HCT116 (cell line): ENCODE data around the gene TBX20. TPM values are rescaled to one million over a fixed set of nuclear protein-coding genes. Genes with fewer than 3 reads are reported as not detected.

Experiments used
- ATAC-seq: fragments of 200-7000 bp; cut with Tn5 transposase; 2 replicates; pipeline ENCODE4 v1.9.1; 2020; ENCODE audit warnings: mild to moderate bottlenecking, moderate library complexity
- BruUV-seq: library from RNA; stranded (reverse); fragments of 400-500 nt; replicated peaks from 2 replicates; lab custom pipeline; 2021; lab: Mats Ljungman, UMichigan
- CTCF ChIA-PET: fragments of 300-600 bp; sonication (Branson Sonifier 250); formaldehyde crosslinking; loops from one replicate; lab custom pipeline; 2021; ENCODE audit warnings: antibody characterized with exemption; lab: Charles Lee
- POLR2A ChIA-PET: fragments of 300-600, 350-600 bp; sonication (Branson Sonifier 250); formaldehyde crosslinking; loops from one replicate; lab custom pipeline; 2021; ENCODE audit warnings: antibody characterized with exemption; lab: Charles Lee
- RAD21 ChIA-PET, 2 experiments: fragments of 300-600 bp; sonication (Branson Sonifier 250); formaldehyde crosslinking; loops; one replicate each; lab custom pipeline; 2023; ENCODE audit warnings: low total read pairs in 2 of 2; ENCODE audit not compliant: uncharacterized antibody in 2 of 2, unreplicated experiment in 2 of 2, low non-redundant PET in 1 of 2; lab: Charles Lee
- DNase-seq: peaks from one replicate; pipeline ENCODE4 v3.0.0-alpha.2; 2010; ENCODE audit warnings: low read depth, low spot score
- H2AFZ ChIP-seq: fragments of 200-600 bp; shearing (Covaris generic), sonication (generic); 2 replicates; pipeline ENCODE4 v1.6.1; 2017; ENCODE audit warnings: low read depth, mixed run types, mixed read lengths, antibody characterized with exemption, low read length; ENCODE audit not compliant: poor library complexity, severe bottlenecking
- H3K27ac ChIP-seq: 2 replicates; pipeline ENCODE4 v1.5.1; 2012; ENCODE audit warnings: low read depth, low read length
- H3K27me3 ChIP-seq: fragments of 200-600 bp; sonication (generic); 2 replicates; pipeline ENCODE4 v1.6.1; 2016; ENCODE audit warnings: mixed run types, low read length, mixed read lengths; ENCODE audit not compliant: insufficient read depth
- H3K36me3 ChIP-seq, 2 experiments: fragments of 200-500 bp in 1 of 2; fragments of 200-600 bp in 1 of 2; sonication (Bioruptor generic) in 1 of 2; sonication (generic) in 1 of 2; 2 replicates each; pipeline versions ENCODE4 v1.5.1 to v1.6.1; 2014 to 2016; ENCODE audit warnings: low read length in 2 of 2, inconsistent platforms in 1 of 2, mixed read lengths in 1 of 2, mixed run types in 1 of 2; ENCODE audit not compliant: insufficient read depth in 2 of 2, control insufficient read depth in 1 of 2
- H3K4me1 ChIP-seq, 2 experiments: fragments of 200-600 bp in 1 of 2; sonication (generic) in 1 of 2; 2 replicates each; pipeline versions ENCODE4 v1.5.1 to v1.6.1; 2012 to 2017; ENCODE audit warnings: low read length in 2 of 2, inconsistent platforms in 1 of 2, mild to moderate bottlenecking in 1 of 2, mixed read lengths in 1 of 2, mixed run types in 1 of 2, moderate library complexity in 1 of 2; ENCODE audit not compliant: insufficient read depth in 2 of 2, control insufficient read depth in 1 of 2
- H3K4me2 ChIP-seq: fragments of 200-600 bp; sonication (generic); 2 replicates; pipeline ENCODE4 v1.6.1; 2017; ENCODE audit warnings: mixed run types, low read length, mixed read lengths
- H3K4me3 ChIP-seq, 2 experiments: fragments of 200-600 bp in 1 of 2; sonication (generic) in 1 of 2; replicated peaks in 1 of 2; 2 replicates each; pipeline ENCODE4 v1.5.1; 2011 to 2016; ENCODE audit warnings: low read length in 2 of 2, control low read depth in 1 of 2, low read depth in 1 of 2, mild to moderate bottlenecking in 1 of 2, mixed read lengths in 1 of 2, mixed run types in 1 of 2
- H3K79me2 ChIP-seq: fragments of 200-600 bp; sonication (generic); 2 replicates; pipeline ENCODE4 v1.6.1; 2017; ENCODE audit warnings: mild to moderate bottlenecking, mixed run types, low read length, moderate library complexity, mixed read lengths; ENCODE audit not compliant: insufficient read depth
- H3K9ac ChIP-seq: fragments of 200-600 bp; sonication (generic); 2 replicates; pipeline ENCODE4 v1.6.1; 2016; ENCODE audit warnings: low read length, mixed read lengths
- H3K9me2 ChIP-seq: fragments of 200-600 bp; sonication (generic), shearing (Covaris generic); 2 replicates; pipeline ENCODE4 v1.6.1; 2017; ENCODE audit warnings: mixed run types, mild to moderate bottlenecking, moderate library complexity; ENCODE audit not compliant: insufficient read depth
- H3K9me3 ChIP-seq, 2 experiments: fragments of 200-500 bp in 1 of 2; fragments of 200-600 bp in 1 of 2; sonication (Bioruptor generic) in 1 of 2; sonication (generic) in 1 of 2; 2 replicates each; pipeline ENCODE4 v1.6.1; 2014 to 2017; ENCODE audit warnings: low read length in 2 of 2, mixed read lengths in 2 of 2, inconsistent platforms in 1 of 2, low read depth in 1 of 2, mild to moderate bottlenecking in 1 of 2, mixed run types in 1 of 2, moderate library complexity in 1 of 2; ENCODE audit not compliant: control insufficient read depth in 1 of 2, insufficient read depth in 1 of 2
- H4K20me1 ChIP-seq: fragments of 200-600 bp; sonication (generic), shearing (Covaris generic); 2 replicates; pipeline ENCODE4 v1.6.1; 2017; ENCODE audit warnings: mixed run types, mild to moderate bottlenecking, moderate library complexity; ENCODE audit not compliant: insufficient read depth
- CBX3 ChIP-seq: IDR thresholded peaks from 2 replicates; pipeline ENCODE4 v1.6.1; 2012; ENCODE audit warnings: low read depth
- EZH2 ChIP-seq: fragments of 200-600 bp; sonication (generic); IDR thresholded peaks from 2 replicates; pipeline ENCODE4 v1.6.1; 2017; ENCODE audit warnings: antibody characterized with exemption, mixed run types
- EZH2phosphoT487 ChIP-seq: fragments of 200-600 bp; IDR thresholded peaks from 2 replicates; pipeline ENCODE4 v1.6.1; 2018; ENCODE audit warnings: antibody characterized with exemption, borderline replicate concordance
- JUND ChIP-seq: IDR thresholded peaks from 2 replicates; pipeline ENCODE4 v1.6.1; 2012
- MAX ChIP-seq: IDR thresholded peaks from 2 replicates; pipeline ENCODE4 v1.6.1; 2012
- RAD21 ChIP-seq: IDR thresholded peaks from 2 replicates; pipeline ENCODE4 v1.6.1; 2012; ENCODE audit warnings: low read depth, mild to moderate bottlenecking
- SP1 ChIP-seq: IDR thresholded peaks from 2 replicates; pipeline ENCODE4 v1.6.1; 2012; ENCODE audit warnings: low read depth
- YY1 ChIP-seq: IDR thresholded peaks from 2 replicates; pipeline ENCODE4 v1.6.1; 2011; ENCODE audit warnings: low read length, low read depth, moderate library complexity, mild to moderate bottlenecking; ENCODE audit not compliant: insufficient replicate concordance; ENCODE audit errors: extremely low read depth
- ZBTB33 ChIP-seq: IDR thresholded peaks from 2 replicates; pipeline ENCODE4 v1.6.1; 2011; ENCODE audit warnings: mild to moderate bottlenecking, low read length, moderate library complexity; ENCODE audit not compliant: insufficient replicate concordance; ENCODE audit errors: extremely low read depth
- ZNF274 ChIP-seq: fragments of 200-500 bp; sonication (Bioruptor generic); IDR thresholded peaks from 2 replicates; pipeline ENCODE4 v1.6.1; 2014; ENCODE audit warnings: mild to moderate bottlenecking, low read depth, low read length, inconsistent platforms
- intact Hi-C: fragments of 100-400 bp; cut with micrococcal nuclease; formaldehyde crosslinking; loops from 2 replicates; pipeline ENCODE4 v1.10.0; 2022
- total RNA-seq: library from RNA; stranded (reverse); gene quantifications from one replicate; pipeline ENCODE4 v1.2.1, GENCODE V29; 2021; ENCODE audit not compliant: unreplicated experiment

TBX20 gene
- total RNA-seq, 1 experiment from 2014 or later: not detected

GRCh38 chr7:35263396-35263795 lies 9.5 kb upstream of the TBX20 start:
- Histone ChIP-seq H3K79me2 (no peaks in the 10 kb centered on the region), H3K36me3 (no peaks in the 10 kb centered on the region), H3K9me3 (no peaks in the 10 kb centered on the region), H3K9me2 (no peaks in the 10 kb centered on the region), H2AFZ (no peak overlapping the region), H3K9ac (no peak overlapping the region), H3K4me2 (no peak overlapping the region), H4K20me1 (no peaks in the 10 kb centered on the region), H3K4me3 (no peak overlapping the region), H3K27me3 (no peaks in the 10 kb centered on the region), H3K27ac (no peak overlapping the region), H3K4me1 (no peaks in the 10 kb centered on the region)
- ChIA-PET POLR2A (no interaction called here), CTCF (no interaction called here), RAD21 (no interaction called here)
- TF ChIP-seq JUND: no peak
- no peak for TF ChIP-seq CBX3
- ATAC-seq (no peak), DNase-seq (no peak)
- intact Hi-C loops: no loop called here
- no TSS peak for BruUV-seq

GRCh38 chr7:35261476-35262285 lies 7.8 kb upstream of the TBX20 start:
- no peak overlapping the region for H3K27ac ChIP-seq
- ATAC-seq: no peak
- H3K9me3 ChIP-seq: no peaks in the 10 kb centered on the region
- no peak overlapping the region for H3K4me3 ChIP-seq
- no peaks in the 10 kb centered on the region for H3K4me1 ChIP-seq
- H3K36me3 ChIP-seq: no peaks in the 10 kb centered on the region
- intact Hi-C loops: no loop called here
- no peak overlapping the region for H3K9ac ChIP-seq
- no peak overlapping the region for H2AFZ ChIP-seq
- H3K79me2 ChIP-seq: no peaks in the 10 kb centered on the region
- no peak for TF ChIP-seq SP1
- TF ChIP-seq ZNF274: no peak
- TF ChIP-seq CBX3: no peak
- TF ChIP-seq MAX: no peak
- no peak for TF ChIP-seq RAD21
- TF ChIP-seq YY1: no peak
- TF ChIP-seq EZH2phosphoT487: no peak
- TF ChIP-seq ZBTB33: no peak
- no peak for TF ChIP-seq EZH2
- no peak for TF ChIP-seq JUND
- TF ChIP-seq, all 23 proteins: peak for 0
- ChIA-PET RAD21 (no interaction called here), CTCF (no interaction called here), POLR2A (no interaction called here)
- BruUV-seq: no TSS peak
- Histone ChIP-seq H3K27me3 (no peaks in the 10 kb centered on the region), H3K9me2 (no peaks in the 10 kb centered on the region), H3K4me2 (no peak overlapping the region), H4K20me1 (no peaks in the 10 kb centered on the region)
- DNase-seq: no peak
